GM23338 (cell line): Measurements from ENCODE around the gene STX5. TPM values are rescaled to one million over a fixed set of nuclear protein-coding genes. Genes with fewer than 3 reads are reported as not detected.

Source experiments
- ATAC-seq: fragments of 200-7000 bp; cut with Tn5 transposase; 3 replicates; pipeline ENCODE4 v1.9.1; 2020
- DNase-seq: peaks from one replicate; pipeline ENCODE4 v3.0.0-alpha.2; 2015; ENCODE audit warnings: low spot score
- H2AFZ ChIP-seq: fragments of 200-600 bp; sonication (generic); 2 replicates; pipeline ENCODE4 v1.8.0; 2016; ENCODE audit warnings: antibody characterized with exemption, mild to moderate bottlenecking, moderate library complexity
- H3F3A ChIP-seq: fragments of 200-600 bp; sonication (generic); replicated peaks from 2 replicates; pipeline ENCODE4 v1.8.0; 2017; ENCODE audit warnings: antibody characterized with exemption, mixed run types, low read depth
- H3K27ac ChIP-seq: fragments of 200-600 bp; sonication (generic); 2 replicates; pipeline ENCODE4 v1.6.1; 2016; ENCODE audit warnings: low read depth
- H3K27me3 ChIP-seq: fragments of 200-600 bp; sonication (generic); 2 replicates; pipeline ENCODE4 v1.8.0; 2016; ENCODE audit warnings: mild to moderate bottlenecking, mixed run types, moderate library complexity; ENCODE audit not compliant: insufficient read depth
- H3K36me3 ChIP-seq: fragments of 200-600 bp; sonication (generic); 2 replicates; pipeline ENCODE4 v1.8.0; 2016; ENCODE audit warnings: mild to moderate bottlenecking; ENCODE audit not compliant: insufficient read depth
- H3K4me1 ChIP-seq: fragments of 200-600 bp; sonication (generic); 2 replicates; pipeline ENCODE4 v1.8.0; 2016; ENCODE audit warnings: mild to moderate bottlenecking, moderate library complexity; ENCODE audit not compliant: insufficient read depth
- H3K4me2 ChIP-seq: fragments of 200-600 bp; sonication (generic); 2 replicates; pipeline ENCODE4 v1.7.1; 2017; ENCODE audit warnings: mixed run types
- H3K4me3 ChIP-seq: fragments of 200-600 bp; sonication (generic); 2 replicates; pipeline ENCODE4 v1.6.1; 2016; ENCODE audit warnings: mixed run types
- H3K79me2 ChIP-seq: fragments of 200-600 bp; sonication (generic); replicated peaks from 2 replicates; pipeline ENCODE4 v1.8.0; 2017; ENCODE audit warnings: mild to moderate bottlenecking; ENCODE audit not compliant: insufficient read depth
- H3K9me2 ChIP-seq: fragments of 200-600 bp; sonication (generic); 2 replicates; pipeline ENCODE4 v1.8.0; 2017; ENCODE audit not compliant: insufficient read depth
- H4K20me1 ChIP-seq: fragments of 200-600 bp; sonication (generic); replicated peaks from 2 replicates; pipeline ENCODE4 v1.8.0; 2017; ENCODE audit warnings: mild to moderate bottlenecking; ENCODE audit not compliant: insufficient read depth
- H3K27ac Mint-ChIP-seq: 2 replicates; pipeline ENCODE4 v1.8.0; 2020; ENCODE audit warnings: inconsistent platforms, mild to moderate bottlenecking, moderate library complexity, mixed read lengths
- H3K27me3 Mint-ChIP-seq: 3 replicates; pipeline ENCODE4 v1.8.0; 2022; ENCODE audit warnings: low read depth, mild to moderate bottlenecking, moderate library complexity, mixed read lengths, inconsistent platforms; ENCODE audit not compliant: insufficient read depth, poor library complexity
- H3K36me3 Mint-ChIP-seq: 3 replicates; pipeline ENCODE4 v1.8.0; 2021; ENCODE audit warnings: low read depth, mild to moderate bottlenecking, inconsistent platforms, moderate library complexity, mixed read lengths
- H3K4me1 Mint-ChIP-seq: 3 replicates; pipeline ENCODE4 v1.8.0; 2020; ENCODE audit warnings: mild to moderate bottlenecking, inconsistent platforms, mixed read lengths
- H3K4me3 Mint-ChIP-seq: 3 replicates; pipeline ENCODE4 v1.8.0; 2021; ENCODE audit warnings: moderate library complexity, mild to moderate bottlenecking, inconsistent platforms, mixed read lengths
- H3K9me3 Mint-ChIP-seq: 3 replicates; pipeline ENCODE4 v1.8.0; 2020; ENCODE audit warnings: moderate library complexity, mild to moderate bottlenecking, inconsistent platforms, mixed read lengths
- CREB1 ChIP-seq: fragments of 250-450 bp; sonication (Bioruptor Pico); IDR thresholded peaks from 2 replicates; pipeline ENCODE4 v1.5.0; 2020; ENCODE audit warnings: low read depth, mild to moderate bottlenecking, moderate library complexity
- CTCF ChIP-seq, 2 experiments: fragments of 200-600 bp in 1 of 2; sonication (generic) in 1 of 2; conservative IDR thresholded peaks; 2 replicates each; pipeline versions ENCODE4 v1.5.1 to v1.6.1; 2016 to 2017; ENCODE audit warnings: antibody characterized with exemption in 2 of 2, low read depth in 2 of 2, mild to moderate bottlenecking in 2 of 2, moderate library complexity in 1 of 2
- EZH2 ChIP-seq: fragments of 200-600 bp; sonication (generic); IDR thresholded peaks from one replicate; pipeline ENCODE4 v1.8.0; 2017; ENCODE audit warnings: antibody characterized with exemption, mild to moderate bottlenecking, low read depth; ENCODE audit not compliant: unreplicated experiment
- EZH2phosphoT487 ChIP-seq: fragments of 200-600 bp; sonication (generic); IDR thresholded peaks from one replicate; pipeline ENCODE4 v1.8.1; 2018; ENCODE audit warnings: antibody characterized with exemption; ENCODE audit not compliant: unreplicated experiment
- JUNB ChIP-seq: IDR thresholded peaks from one replicate; pipeline ENCODE4 v1.6.1; 2016; ENCODE audit warnings: antibody characterized with exemption; ENCODE audit not compliant: unreplicated experiment
- NANOG ChIP-seq: IDR thresholded peaks from 2 replicates; pipeline ENCODE4 v1.6.1; 2016; ENCODE audit warnings: antibody characterized with exemption, borderline replicate concordance
- POLR2AphosphoS5 ChIP-seq: IDR thresholded peaks from 2 replicates; pipeline ENCODE4 v1.6.1; 2016; ENCODE audit warnings: antibody characterized with exemption, low read depth
- REST ChIP-seq: IDR thresholded peaks from one replicate; pipeline ENCODE4 v1.6.1; 2018; ENCODE audit warnings: antibody characterized with exemption; ENCODE audit not compliant: unreplicated experiment
- STAT1 ChIP-seq: IDR thresholded peaks from one replicate; pipeline ENCODE4 v1.6.1; 2016; ENCODE audit warnings: antibody characterized with exemption; ENCODE audit not compliant: unreplicated experiment
- ZNF114 ChIP-seq: fragments of 250-450 bp; sonication (Bioruptor Pico); IDR thresholded peaks from 2 replicates; pipeline ENCODE4 v1.5.0; 2020; ENCODE audit warnings: mild to moderate bottlenecking, moderate library complexity
- ZNF331 ChIP-seq: fragments of 250-450 bp; sonication (Bioruptor Pico); IDR thresholded peaks from 2 replicates; pipeline ENCODE4 v1.5.0; 2020; ENCODE audit warnings: low read depth, mild to moderate bottlenecking, moderate library complexity
- ZNF462 ChIP-seq: fragments of 250-450 bp; sonication (Bioruptor Pico); IDR thresholded peaks from 2 replicates; pipeline ENCODE4 v1.5.0; 2020; ENCODE audit warnings: mild to moderate bottlenecking, moderate library complexity
- polyA plus RNA-seq: library from polyadenylated mRNA; unstranded; fragments of >200 nt; fragmentation: Nextera tagmentation; extraction: Ambion mirVana; gene quantifications from 2 replicates; pipeline ENCODE4 v1.2.1, GENCODE V29; 2016
- total RNA-seq: library from RNA; depleted of rRNA; stranded (reverse); fragments of >200 nt; shearing (Covaris generic); gene quantifications from 2 replicates; pipeline ENCODE4 v1.2.3, GENCODE V29; 2014
- TF ChIP-seq, protein P1 (sequence below): IDR thresholded peaks from 2 replicates; pipeline ENCODE4 v1.6.1; 2016; ENCODE audit warnings: antibody characterized with exemption

The STX5 gene
- total and polyA plus RNA-seq, 2 experiments from 2014 or later = 7.7 to 22.2 TPM

- Mint-ChIP-seq H3K27ac (no peak overlapping the region), H3K4me1 (no peaks in the 10 kb centered on the region), H3K27me3 (peaks cover 2% of the 10 kb centered on the region), H3K9me3 (no peaks in the 10 kb centered on the region), H3K4me3 (no peak overlapping the region), H3K36me3 (peaks cover 71% of the 10 kb centered on the region)
- Histone ChIP-seq H3F3A (0 out of 2 replicates have a peak, but pooled peaks cover 5% of the 10 kb centered on the region), H3K4me1 (no peaks in the 10 kb centered on the region), H3K4me3 (no peak overlapping the region), H2AFZ (no peak overlapping the region), H4K20me1 (no peaks in the 10 kb centered on the region; the same call in 1 of the 2 replicates), H3K79me2 (peaks cover 10% of the 10 kb centered on the region; the same call in 1 of the 2 replicates), H3K27me3 (no peaks in the 10 kb centered on the region), H3K36me3 (peaks cover 26% of the 10 kb centered on the region), H3K4me2 (no peak overlapping the region), H3K9me2 (no peaks in the 10 kb centered on the region), H3K27ac (no peak overlapping the region)
- TF ChIP-seq JUNB (no peak), CTCF (conservative IDR thresholded peaks at IDR 0.05; ENCODE audit: low read depth in 2 of 2) (no peak), STAT1 (no peak), REST (no peak), ZNF114 (no peak), POLR2AphosphoS5 (no peak), NANOG (no peak), ZNF462 (CRISPR knock-in tag) (no peak), EZH2phosphoT487 (no peak), ZNF331 (CRISPR knock-in tag) (no peak), CREB1 (CRISPR knock-in tag) (no peak), EZH2 (no peak)
- TF ChIP-seq, protein P1, sequence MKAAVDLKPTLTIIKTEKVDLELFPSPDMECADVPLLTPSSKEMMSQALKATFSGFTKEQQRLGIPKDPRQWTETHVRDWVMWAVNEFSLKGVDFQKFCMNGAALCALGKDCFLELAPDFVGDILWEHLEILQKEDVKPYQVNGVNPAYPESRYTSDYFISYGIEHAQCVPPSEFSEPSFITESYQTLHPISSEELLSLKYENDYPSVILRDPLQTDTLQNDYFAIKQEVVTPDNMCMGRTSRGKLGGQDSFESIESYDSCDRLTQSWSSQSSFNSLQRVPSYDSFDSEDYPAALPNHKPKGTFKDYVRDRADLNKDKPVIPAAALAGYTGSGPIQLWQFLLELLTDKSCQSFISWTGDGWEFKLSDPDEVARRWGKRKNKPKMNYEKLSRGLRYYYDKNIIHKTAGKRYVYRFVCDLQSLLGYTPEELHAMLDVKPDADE = no peak
- DNase-seq (no peak), ATAC-seq (no peak)
Measured at GRCh38 chr11:62823677-62824076, 8.2 kb downstream of the STX5 start.
